Measurements from ENCODE around the gene JMJD7. TPM values are rescaled to one million over a fixed set of nuclear protein-coding genes. Genes with fewer than 3 reads are reported as not detected.
A peak's percentile ranks its signal among the peaks of the same experiment; 100 is the strongest.

JMJD7 gene
- total and polyA plus RNA-seq, 9 of the 15 experiments (the other 6 are each of a cell fraction or from before 2014, with no cell fraction given), result 1.2 to 13.9 (median 6.1) TPM

- Histone ChIP-seq H3K4me3 (no peak overlapping the region), H3K9me1 (ENCODE audit: control insufficient read depth, insufficient read depth, low read length) (no peaks in the 10 kb centered on the region), H3K27me3 (ENCODE audit: control insufficient read depth in 2 of 2, insufficient read depth in 2 of 2, low read length in 2 of 2) (peaks cover 46 to 86% of the 10 kb centered on the region in 2 experiments; a peak in 4 of 5 replicates), H3K27ac (ENCODE audit: extremely low read depth, low read depth, low read length) (no peak overlapping the region), H3K4me2 (ENCODE audit: insufficient read depth, low read length) (no peak overlapping the region), H4K20me1 (replicated peaks; ENCODE audit: control insufficient read depth, insufficient read depth, low read length) (peaks cover 12% of the 10 kb centered on the region), H3K9me3 (replicated peaks; ENCODE audit: control insufficient read depth, insufficient read depth, low read depth, low read length) (no peaks in the 10 kb centered on the region), H3K9ac (ENCODE audit: insufficient read depth in 1 of 2, low read depth in 2 of 2, low read length in 2 of 2) (0 out of 4 replicates have a peak overlapping the region, but pooled peaks of 1 of the 2 experiments have one; percentile 43), H2AFZ (ENCODE audit: low read depth, low read length) (no peak overlapping the region), H3K4me1 (replicated peaks in 1 of 2; ENCODE audit: control insufficient read depth in 2 of 2, insufficient read depth in 2 of 2, low read length in 2 of 2) (peaks cover 0 to 52% of the 10 kb centered on the region in 2 experiments; a peak in 2 of 5 replicates), H3K79me2 (ENCODE audit: control insufficient read depth, insufficient read depth, low read length) (no peaks in the 10 kb centered on the region), H3K36me3 (ENCODE audit: control insufficient read depth, insufficient read depth, low read length) (no peaks in the 10 kb centered on the region)
- intact Hi-C loops (cut with micrococcal nuclease), result no loop called here
- BruUV-seq (replicated peaks), result no TSS peak
- TF ChIP-seq ZBTB12 (CRISPR knock-in tag; IDR thresholded peaks at IDR 0.05) (no peak), CBX3 (IDR thresholded peaks at IDR 0.05; ENCODE audit: borderline replicate concordance in 1 of 2, low read length in 2 of 2) (no peak), ZNF140 (CRISPR knock-in tag; IDR thresholded peaks at IDR 0.05) (no peak), SLC30A9 (CRISPR knock-in tag; IDR thresholded peaks at IDR 0.05) (no peak), HMG20B (CRISPR knock-in tag; IDR thresholded peaks at IDR 0.05) (no peak), KLF16 (IDR thresholded peaks at IDR 0.05) (no peak), FOXM1 (IDR thresholded peaks at IDR 0.05; ENCODE audit: low read depth) (no peak), FOXM1 (CRISPR knock-in tag; IDR thresholded peaks at IDR 0.05; ENCODE audit: low read depth) (no peak), KHSRP (IDR thresholded peaks at IDR 0.05) (no peak), NFYB (IDR thresholded peaks at IDR 0.05; ENCODE audit: extremely low read depth, insufficient read length) (no peak)
- in situ Hi-C loops (cut with MboI), result no loop called here
- FAIRE-seq (no peak), ATAC-seq (no peak), DNase-seq (ENCODE audit: extremely low read depth in 1 of 4, low spot score in 3 of 4) (no peak)
- CTCF ChIA-PET (ENCODE audit: low intra/inter-chr PET ratio), result no interaction called here
- WGBS (ENCODE audit: insufficient coverage, low coverage, missing lambda C conversion rate), result 12% methylated on average over 4 of the region's 9 CpGs
- POLR2A ChIA-PET, result interaction anchor here (0.9 to 1.1 kb wide), 3 partner anchors 9 to 59 kb away, joined by 3 to 5 read pairs (median 3); partner anchors contain the start of gene JMJD7
These were observed 26.6 kb downstream of the JMJD7 start for GRCh38 chr15:41854443-41854842.
